ENCODE measurements around the gene ABHD4. TPM values are rescaled to one million over a fixed set of nuclear protein-coding genes. Genes with fewer than 3 reads are reported as not detected.
A peak's percentile ranks its signal among the peaks of the same experiment; 100 is the strongest.

ABHD4 gene
- total and polyA plus RNA-seq, 2 of the 4 experiments (the other 2 are of a cell fraction) = 5.0 to 22.0 TPM

DNA sequence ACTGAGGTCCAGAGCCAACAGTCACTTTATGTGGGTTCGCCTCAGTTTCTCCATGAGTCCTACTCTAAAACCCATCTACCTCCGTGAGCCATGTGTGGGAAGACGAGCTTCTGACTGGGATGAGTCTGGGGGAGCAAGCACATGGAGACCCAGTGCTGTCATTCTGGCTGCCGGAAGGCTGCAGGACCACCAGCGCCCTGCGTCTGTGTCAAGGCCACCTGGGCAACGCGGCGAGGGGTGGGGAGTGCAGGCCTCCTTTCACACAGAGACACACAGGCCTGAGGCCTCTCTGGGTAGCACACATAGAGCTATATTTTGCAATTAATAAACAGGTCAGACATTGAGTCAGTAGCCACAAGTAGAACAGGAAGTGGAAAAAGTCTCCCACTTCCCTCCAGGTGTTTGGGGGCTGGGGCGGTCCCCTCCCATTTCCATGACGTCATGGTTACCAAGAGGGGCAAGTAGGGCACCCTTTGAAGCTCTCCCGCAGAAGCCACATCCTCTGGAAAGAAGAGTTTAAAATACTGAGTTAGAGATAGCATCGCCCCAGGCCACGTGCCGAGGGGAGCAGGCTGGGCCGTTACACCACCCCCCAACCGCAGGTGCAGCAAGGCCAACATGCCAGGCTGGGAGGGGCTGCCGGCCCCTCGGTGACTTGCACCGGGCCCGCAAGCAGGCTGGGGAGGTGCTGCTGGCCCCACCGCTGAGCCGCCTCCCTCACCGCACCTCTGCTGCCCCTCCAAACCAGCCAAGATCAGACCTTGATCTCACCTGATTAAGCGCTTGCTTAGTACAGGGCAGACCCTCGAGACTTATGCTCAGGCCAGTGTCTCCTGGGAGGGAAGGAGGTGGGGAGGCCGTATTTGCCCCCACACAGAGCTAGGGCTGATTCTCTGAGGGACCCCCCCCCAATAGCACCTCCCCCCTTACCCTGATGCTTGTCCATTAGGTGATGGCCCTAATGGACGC, 41.8 kb upstream of the ABHD4 start:
- Histone ChIP-seq H3K9ac (ENCODE audit: low read depth, low read length) (no peak overlapping the region), H4K20me1 (ENCODE audit: insufficient read depth, low read length) (no peaks in the 10 kb centered on the region), H3K79me1 (ENCODE audit: low read depth in 1 of 2, low read length in 2 of 2) (no peaks in the 10 kb centered on the region), H2AK9ac (replicated peaks; ENCODE audit: low read depth, low read length, poor library complexity) (peak overlapping the region; percentile 84), H2BK20ac (ENCODE audit: low read depth, low read length) (peak overlapping the region; percentile 59), H2AFZ (replicated peaks; ENCODE audit: low read length, poor library complexity) (peak overlapping the region; percentile 93), H3K23ac (ENCODE audit: low read depth, low read length) (0 out of 2 replicates have a peak overlapping the region, but pooled peaks have one; percentile 53), H2AK5ac (ENCODE audit: low read depth, low read length) (peak overlapping the region; percentile 90), H3K4ac (ENCODE audit: low read depth, low read length) (peak overlapping the region; percentile 87), H3K14ac (replicated peaks; ENCODE audit: low read depth, low read length) (peak overlapping the region; percentile 39; the same call in 1 of the 2 replicates), H2BK5ac (ENCODE audit: low read depth, low read length, poor library complexity, severe bottlenecking) (peak overlapping the region; percentile 40), H2BK120ac (ENCODE audit: low read depth, low read length) (peak overlapping the region; percentile 71), H4K8ac (ENCODE audit: low read depth in 2 of 2, low read length in 2 of 2) (peak overlapping the region; percentile 60 to 68; a peak in 3 of 4 replicates), H4K91ac (ENCODE audit: insufficient read depth, low read depth, low read length) (peak overlapping the region; percentile 65; the same call in 1 of the 2 replicates), H3K4me2 (ENCODE audit: low read depth, low read length) (peak overlapping the region; percentile 5; the same call in 1 of the 2 replicates), H3K36me3 (ENCODE audit: control insufficient read depth, insufficient read depth, low read length) (no peaks in the 10 kb centered on the region), H3K27me3 (ENCODE audit: control insufficient read depth, insufficient read depth, low read length) (no peaks in the 10 kb centered on the region), H3K4me1 (ENCODE audit: control insufficient read depth, insufficient read depth, low read length) (peaks cover 15% of the 10 kb centered on the region), H2BK15ac (ENCODE audit: low read depth, low read length) (peak overlapping the region; percentile 84; the same call in 1 of the 3 replicates), H3K4me3 (ENCODE audit: insufficient read depth, low read depth, low read length) (no peak overlapping the region), H3K18ac (ENCODE audit: low read depth, low read length) (peak overlapping the region; percentile 9; the same call in 1 of the 2 replicates), H4K5ac (ENCODE audit: low read depth, low read length) (peak overlapping the region; percentile 65), H3K56ac (ENCODE audit: extremely low read depth, insufficient read depth, low read length) (no peak overlapping the region), H3K9me1 (ENCODE audit: insufficient read depth, low read length) (peaks cover 12% of the 10 kb centered on the region), H3K27ac (ENCODE audit: insufficient read depth, low read length) (no peak overlapping the region; the same call in 1 of the 2 replicates), H3K9me3 (ENCODE audit: control insufficient read depth, insufficient read depth, low read length) (no peaks in the 10 kb centered on the region)
- POLR2A ChIA-PET (ENCODE audit: unreplicated experiment) = interaction anchor here (0.7 kb wide), 1 partner anchor 262 kb away, joined by 3 read pairs; no protein-coding TSS in a partner anchor
- CTCF ChIA-PET = interaction anchor here (0.6 to 1.8 kb wide), 11 partner anchors 10 to 400 kb away, joined by 3 to 8 read pairs (median 3); no protein-coding TSS in a partner anchor
- 0% methylated on average over 1 of the region's 28 CpGs; no CpG with 5 or more reads in 1 of the 2 experiments for WGBS, 2 experiments (ENCODE audit: extremely low coverage in 2 of 2, insufficient read length in 1 of 2)
- intact Hi-C loops (cut with micrococcal nuclease) (loop anchor here (2.0 to 10.0 kb wide), 5 partner anchors 96 to 748 kb away; partner anchors contain the start of genes BCL2L2, MMP14, OXA1L and PPP1R3E), in situ Hi-C loops (cut with MboI; ENCODE audit: low sequenced_read_pairs) (loop anchor here (5.0 to 10.0 kb wide), 4 partner anchors 164 to 508 kb away; partner anchors contain the start of gene OXA1L), dilution Hi-C loops (cut with HindIII; ENCODE audit: low sequenced_read_pairs, unreplicated experiment) (no loop called here)
- peak; percentile 89 for DNase-seq
- no peak for ATAC-seq (ENCODE audit: low read depth)
- BruUV-seq (replicated peaks) = no TSS peak
- no peak for TF ChIP-seq FOS (IDR thresholded peaks at IDR 0.05; ENCODE audit: low read depth, low read length)
- TF ChIP-seq, protein P1, sequence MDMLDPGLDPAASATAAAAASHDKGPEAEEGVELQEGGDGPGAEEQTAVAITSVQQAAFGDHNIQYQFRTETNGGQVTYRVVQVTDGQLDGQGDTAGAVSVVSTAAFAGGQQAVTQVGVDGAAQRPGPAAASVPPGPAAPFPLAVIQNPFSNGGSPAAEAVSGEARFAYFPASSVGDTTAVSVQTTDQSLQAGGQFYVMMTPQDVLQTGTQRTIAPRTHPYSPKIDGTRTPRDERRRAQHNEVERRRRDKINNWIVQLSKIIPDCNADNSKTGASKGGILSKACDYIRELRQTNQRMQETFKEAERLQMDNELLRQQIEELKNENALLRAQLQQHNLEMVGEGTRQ (IDR thresholded peaks at IDR 0.05; ENCODE audit: low read depth, low read length) = no peak
- no peak for TF ChIP-seq MXI1 (IDR thresholded peaks at IDR 0.05; ENCODE audit: borderline replicate concordance, low read depth, low read length)
- TF ChIP-seq RAD21 (IDR thresholded peaks at IDR 0.05; ENCODE audit: low read length) = no peak
- TF ChIP-seq NFE2L2 (IDR thresholded peaks at IDR 0.05; ENCODE audit: low read depth, low read length) = no peak
- no peak for TF ChIP-seq RCOR1 (IDR thresholded peaks at IDR 0.05; ENCODE audit: insufficient replicate concordance, low read length)
- no peak for TF ChIP-seq POLR2A (IDR thresholded peaks at IDR 0.05; ENCODE audit: low read depth, low read length)
- peak; percentile 41; the same call in 1 of the 2 replicates for TF ChIP-seq CEBPB (IDR thresholded peaks at IDR 0.05; ENCODE audit: low read depth, low read length)
- no peak for TF ChIP-seq CTCF (conservative IDR thresholded peaks at IDR 0.05; ENCODE audit: low read depth, low read length)
- TF ChIP-seq CHD1 (IDR thresholded peaks at IDR 0.05; ENCODE audit: low read depth, low read length) = no peak
- TF ChIP-seq ELK1 (IDR thresholded peaks at IDR 0.05; ENCODE audit: borderline replicate concordance, low read depth, low read length) = no peak
- TF ChIP-seq SMC3 (IDR thresholded peaks at IDR 0.05; ENCODE audit: low read depth, low read length) = no peak
